ENCODE measurements around the gene TRIM14.
"Not testable (repeated sequence)": the region's sequence is repeated elsewhere in the genome, so short reads cannot be mapped to it uniquely, and the experiment has no call there.

The TRIM14 gene

DNA sequence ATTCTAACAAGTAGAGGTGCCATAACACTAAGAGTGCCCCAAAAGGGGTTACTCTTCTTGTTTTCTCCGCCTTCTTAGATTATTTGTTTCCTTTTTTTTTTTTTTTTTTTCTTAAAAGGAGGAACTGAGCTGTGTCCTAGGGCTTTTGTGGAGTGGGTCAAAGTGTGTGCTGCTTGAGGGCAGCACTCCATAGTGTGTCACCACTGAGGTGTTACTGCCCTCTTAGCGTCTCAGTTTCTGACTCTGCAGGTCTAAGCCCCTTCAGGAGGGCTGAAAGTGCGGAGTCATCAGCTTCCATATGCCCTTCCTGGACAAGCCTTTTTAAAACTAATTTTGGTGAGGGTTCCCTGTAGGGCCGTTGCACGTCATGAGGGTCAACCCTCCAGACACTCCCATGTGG, 75.1 kb downstream of the TRIM14 start:
- DNase-seq, result no peak

- no peak for DNase-seq
These were observed 78.8 kb downstream of the TRIM14 start for GRCh38 chr9:98040212-98040611.

DNA sequence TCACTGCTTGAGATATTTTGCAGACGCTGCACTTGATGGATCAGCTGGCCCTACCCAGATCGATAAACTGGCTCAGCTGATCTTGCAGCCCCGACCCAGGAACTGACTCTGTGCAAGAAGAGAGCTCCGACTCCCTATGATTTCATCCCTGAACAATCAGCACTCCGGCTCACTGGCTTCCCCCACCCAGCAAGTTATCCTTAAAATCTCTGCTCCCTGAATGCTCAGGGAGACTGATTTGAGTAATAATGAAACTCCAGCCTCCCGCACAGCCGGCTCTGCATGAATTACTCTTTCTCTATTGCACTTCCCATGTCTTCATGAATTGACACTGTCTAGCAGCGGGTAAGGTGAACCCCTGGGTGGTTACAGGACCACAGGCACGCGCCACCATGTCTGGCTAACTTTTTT, 79.4 kb downstream of the TRIM14 start:
- no peak for DNase-seq

GRCh38 chr9:98038958-98039357, 80.1 kb downstream of the TRIM14 start:
- no peak for DNase-seq

- DNase-seq, result no peak
These were observed 81.7 kb downstream of the TRIM14 start for GRCh38 chr9:98037357-98037756.

- peak; percentile 72 for DNase-seq
These were observed 84.2 kb downstream of the TRIM14 start for GRCh38 chr9:98034593-98035546.

- no peak for DNase-seq
These were observed 87.1 kb downstream of the TRIM14 start for GRCh38 chr9:98031935-98032334.

- no peak for DNase-seq
These were observed 87.9 kb downstream of the TRIM14 start for GRCh38 chr9:98031169-98031568.

DNA sequence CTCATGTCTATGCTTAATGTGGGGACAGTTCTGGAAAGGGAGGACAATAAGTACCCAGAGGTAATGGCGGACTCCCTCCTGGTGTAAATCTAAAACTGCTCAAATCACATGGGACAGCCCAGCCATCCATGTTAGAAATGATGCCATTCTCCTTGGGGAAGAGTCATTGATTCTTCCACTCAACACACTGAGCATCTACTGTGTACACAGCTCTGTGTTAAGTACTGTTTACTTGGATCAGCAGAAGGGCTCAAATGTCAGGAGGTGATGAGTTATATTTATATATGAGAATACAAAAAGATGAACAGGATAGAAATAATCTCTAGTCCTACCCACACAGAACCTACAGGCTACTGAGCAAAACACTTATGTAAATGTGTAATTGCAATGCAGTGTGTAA, 94.3 kb downstream of the TRIM14 start:
- DNase-seq, result no peak

DNA sequence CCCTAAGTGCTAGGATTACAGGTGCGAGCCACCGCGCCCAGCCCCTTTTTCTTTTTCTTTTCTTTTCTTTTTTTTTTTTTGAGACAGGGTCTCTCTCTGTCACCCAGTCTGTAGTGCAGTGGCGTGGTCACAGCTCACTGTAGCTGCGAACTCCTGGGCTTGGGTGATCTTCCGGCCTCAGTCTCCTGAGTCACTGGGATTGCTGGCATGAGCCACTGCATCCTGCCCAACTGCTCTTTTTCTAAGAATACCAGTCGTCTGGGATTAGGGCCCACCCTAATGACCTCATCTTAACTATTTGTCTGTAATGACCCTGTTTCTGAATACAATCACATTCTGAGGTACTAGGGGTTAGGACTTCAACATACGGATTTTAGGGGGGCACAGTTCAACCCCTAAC, 96.6 kb downstream of the TRIM14 start:
- no peak for DNase-seq

DNA sequence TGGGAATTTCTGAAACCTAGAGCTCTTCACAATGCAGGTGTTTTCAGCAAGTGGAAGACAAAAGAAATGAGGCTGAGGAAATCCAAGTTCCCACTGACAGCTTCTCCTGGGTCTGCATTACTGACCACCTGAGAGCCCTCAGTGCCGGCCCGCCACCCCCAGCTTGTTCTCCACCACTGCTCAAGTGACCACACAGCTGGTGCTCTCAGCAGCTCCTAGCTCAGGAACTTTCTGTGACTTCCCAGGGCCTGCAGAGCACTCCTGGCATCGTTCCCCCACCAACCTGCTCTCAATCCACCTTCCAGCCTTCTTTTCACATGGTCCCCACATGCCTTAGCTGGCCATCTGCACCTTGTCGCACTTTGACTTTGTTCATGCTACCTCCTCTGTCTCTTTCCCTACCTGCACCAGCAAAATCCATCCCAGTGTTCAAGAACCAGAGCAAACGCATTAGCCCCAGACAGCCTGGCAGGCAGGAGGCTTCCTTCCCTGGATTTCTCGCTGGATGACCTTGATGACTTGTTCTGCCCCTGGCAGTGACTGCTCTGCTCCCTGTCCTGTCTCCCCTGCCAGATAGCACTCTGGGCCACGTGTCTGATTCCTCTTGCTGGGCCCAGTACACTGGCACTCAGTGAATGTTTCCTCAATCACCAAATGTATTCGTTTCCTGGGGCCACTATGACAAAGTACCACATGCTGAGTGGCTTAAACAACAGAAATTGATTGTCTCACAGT, 97.5 kb downstream of the TRIM14 start:
- no peak for DNase-seq

GRCh38 chr9:98020476-98021145, 98.4 kb downstream of the TRIM14 start:
- no peak for DNase-seq

DNA sequence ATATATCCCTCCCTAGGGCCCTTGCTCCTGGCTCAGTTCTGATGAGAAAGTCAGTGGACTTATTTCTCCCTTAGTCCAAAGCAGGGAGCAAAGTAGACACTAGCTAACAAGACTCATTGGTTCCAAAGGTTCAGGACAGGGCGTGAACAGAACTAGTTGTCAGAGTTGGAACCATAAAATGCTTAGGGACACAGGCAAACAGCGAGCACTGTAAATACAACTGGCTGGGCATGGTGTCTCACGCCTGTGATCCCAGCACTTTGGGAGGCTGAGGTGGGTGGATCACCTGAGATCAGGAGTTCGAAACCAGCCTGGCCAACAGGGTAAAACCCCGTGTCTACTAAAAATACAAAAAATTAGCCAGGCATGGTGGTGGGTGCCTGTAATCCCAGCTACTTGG, 99.2 kb downstream of the TRIM14 start:
- DNase-seq, result not testable (repeated sequence)

All from midbrain (tissue), 1 donor.